Ovary (tissue), 9 donors: Measurements from ENCODE around the gene PITX2. TPM values are rescaled to one million over a fixed set of nuclear protein-coding genes. Genes with fewer than 3 reads are reported as not detected.

ENCODE experiments used
- DNase-seq, 5 donors: peaks; one replicate each; pipeline ENCODE4 v3.0.0-alpha.2; 2019 to 2020
- H3K27ac ChIP-seq, 2 donors: fragments of 200-600 bp; one replicate each; pipeline versions ENCODE4 v1.5.1 to v1.8.0; 2019 to 2022
- H3K27me3 ChIP-seq: fragments of 200-600 bp; one replicate; pipeline ENCODE4 v1.8.0; 2022
- H3K36me3 ChIP-seq: fragments of 200-600 bp; sonication (generic); one replicate; pipeline ENCODE4 v1.5.1; 2019
- H3K4me1 ChIP-seq: one replicate; pipeline ENCODE4 v1.8.1; 2013; ENCODE audit warnings: mild to moderate bottlenecking, moderate library complexity; ENCODE audit not compliant: insufficient read depth
- H3K4me3 ChIP-seq: fragments of 200-600 bp; sonication (generic); one replicate; pipeline ENCODE4 v1.5.1; 2017
- H3K9me3 ChIP-seq, 2 donors: fragments of 200-600 bp in 1 of 2; sonication (generic) in 1 of 2; one replicate each; pipeline versions ENCODE4 v1.5.1 to v1.8.1; 2013 to 2019; ENCODE audit warnings: mild to moderate bottlenecking in 1 of 2, moderate library complexity in 1 of 2
- CTCF ChIP-seq, 3 donors: fragments of 450-650 bp in 2 of 3; fragments of 200-600 bp in 1 of 3; IDR thresholded peaks; one replicate each; pipeline versions ENCODE4 v1.5.1 to v1.8.0; 2016 to 2022; ENCODE audit warnings: antibody characterized with exemption in 3 of 3, mild to moderate bottlenecking in 1 of 3
- EP300 ChIP-seq: sonication (generic); formaldehyde crosslinking; IDR thresholded peaks from one replicate; pipeline ENCODE4 v1.6.1; 2017; ENCODE audit warnings: antibody characterized with exemption
- POLR2A ChIP-seq: fragments of 450-650 bp; IDR thresholded peaks from one replicate; pipeline ENCODE4 v1.6.1; 2017; ENCODE audit warnings: antibody characterized with exemption, mild to moderate bottlenecking, moderate library complexity
- WGBS, 3 donors: extraction: QIAGEN DNeasy Blood & Tissue Kit in 1 of 3; methylation state at CpG; one replicate each; pipeline versions ENCODE4 v1.1.5 to v1.1.7; 2013 to 2017; 5-methylcytosine and 5-hydroxymethylcytosine counted together
- intact Hi-C, 4 donors: fragments of 100-400 bp; cut with DNase I; formaldehyde crosslinking; loops; one replicate each; pipeline versions ENCODE4 v1.11.0 to v1.15.1; 2022 to 2023
- polyA plus RNA-seq, 2 donors: library from polyadenylated mRNA; stranded (reverse); fragments of 200-250 nt in 1 of 2; fragments of 350-450 nt in 1 of 2; fragmentation: Illumina TruSeq in 1 of 2; extraction: RNeasy Lipid Tissue Mini Kit (QIAGEN cat#74804) in 1 of 2; gene quantifications; one replicate each; pipeline ENCODE4 v1.2.3, GENCODE V29; 2013 to 2014
- total RNA-seq, 7 donors: library from RNA; depleted of rRNA in 2 of 7; stranded (reverse); fragments of >200 nt in 2 of 7; fragmentation: NEBNext Ultra II Directional in 3 of 7; extraction: Animal tissue kit (Norgen Biotek cat#: 25700) in 3 of 7; gene quantifications; one replicate each; pipeline versions ENCODE4 v1.1.0 to v1.2.4, GENCODE V29; 2016 to 2023
- donor health status: DM: no; HTN: no; CAD: no; lungs with moderate emphysema.
- donor health status: DM: no; HTN: no; CAD: no.
- donor health status: Bipolar disorder and iron deficiency.
- donor health status: DM: yes; HTN: yes; CAD: no.
- donor health status: DM: no; HTN: no; CAD: no.
- donor health status: DM: yes; HTN: yes; CAD: no.

PITX2 gene
- total and polyA plus RNA-seq, 9 donors = 0.15 to 0.24 TPM; not detected in 7

GRCh38 chr4:110629214-110629754, 6.4 kb upstream of the PITX2 start:
- H3K27ac ChIP-seq = no peak overlapping the region
- WGBS, 3 donors = 4 to 7% (median 6%) methylated on average over 36 of the region's 36 CpGs
- DNase-seq = no peak
- H3K9me3 ChIP-seq = no peaks in the 10 kb centered on the region
- TF ChIP-seq EP300 (no peak), CTCF (IDR thresholded peaks at IDR 0.05) (no peak), POLR2A (no peak)
- H3K4me1 ChIP-seq = peaks cover 5% of the 10 kb centered on the region
- H3K27me3 ChIP-seq = no peaks in the 10 kb centered on the region
- no peaks in the 10 kb centered on the region for H3K36me3 ChIP-seq
- intact Hi-C loops = no loop called here
- H3K4me3 ChIP-seq = no peak overlapping the region

GRCh38 chr4:110628663-110629213, 5.9 kb upstream of the PITX2 start:
- Histone ChIP-seq H3K9me3 (no peaks in the 10 kb centered on the region), H3K27me3 (no peaks in the 10 kb centered on the region), H3K27ac (no peak overlapping the region), H3K4me1 (peaks cover 5% of the 10 kb centered on the region), H3K4me3 (no peak overlapping the region), H3K36me3 (no peaks in the 10 kb centered on the region)
- 5 to 6% (median 6%) methylated on average over 26 of the region's 26 CpGs for WGBS, 3 donors
- TF ChIP-seq CTCF (IDR thresholded peaks at IDR 0.05) = no peak
- no peak for TF ChIP-seq EP300
- no peak for TF ChIP-seq POLR2A
- intact Hi-C loops = no loop called here
- DNase-seq = no peak

GRCh38 chr4:110627977-110628662, 5.2 kb upstream of the PITX2 start:
- no peak for DNase-seq
- TF ChIP-seq EP300 = no peak
- TF ChIP-seq CTCF (IDR thresholded peaks at IDR 0.05) = no peak
- no peak for TF ChIP-seq POLR2A
- WGBS, 3 donors = 11 to 16% (median 13%) methylated on average over 11 of the region's 11 CpGs

GRCh38 chr4:110626532-110627153, 3.8 kb upstream of the PITX2 start:
- intact Hi-C loops = no loop called here
- H3K9me3 ChIP-seq = no peaks in the 10 kb centered on the region
- H3K4me3 ChIP-seq = no peak overlapping the region
- H3K27ac ChIP-seq = no peak overlapping the region
- WGBS, 3 donors = 5 to 13% (median 11%) methylated on average over 13 of the region's 13 CpGs
- no peaks in the 10 kb centered on the region for H3K4me1 ChIP-seq
- H3K27me3 ChIP-seq = no peaks in the 10 kb centered on the region
- no peak for DNase-seq
- TF ChIP-seq EP300 (no peak), POLR2A (no peak), CTCF (IDR thresholded peaks at IDR 0.05) (no peak)
- no peaks in the 10 kb centered on the region for H3K36me3 ChIP-seq

More at GRCh38 chr4:110627977-110628662, 5.2 kb upstream of the PITX2 start:
- H3K36me3 ChIP-seq = no peaks in the 10 kb centered on the region
- no peak overlapping the region for H3K27ac ChIP-seq
- H3K4me3 ChIP-seq = no peak overlapping the region
- H3K9me3 ChIP-seq = no peaks in the 10 kb centered on the region
- intact Hi-C loops = no loop called here
- no peaks in the 10 kb centered on the region for H3K27me3 ChIP-seq
- H3K4me1 ChIP-seq = peaks cover 5% of the 10 kb centered on the region
